Stimulated activated CD4-positive, alpha-beta T cell treated with anti-CD3 and anti-CD28 coated beads, Interleukin-12 subunit alpha, Interleukin-12 subunit beta, amount 100 ng/mL, for 48 hours (primary cell): ENCODE data around the gene NEBL.

Experiments
- DNase-seq, 3 donors: peaks; one replicate each; pipeline ENCODE4 v3.0.0-alpha.2; 2020; ENCODE audit warnings: low read depth in 2 of 3, low spot score in 1 of 3

The NEBL gene

DNA sequence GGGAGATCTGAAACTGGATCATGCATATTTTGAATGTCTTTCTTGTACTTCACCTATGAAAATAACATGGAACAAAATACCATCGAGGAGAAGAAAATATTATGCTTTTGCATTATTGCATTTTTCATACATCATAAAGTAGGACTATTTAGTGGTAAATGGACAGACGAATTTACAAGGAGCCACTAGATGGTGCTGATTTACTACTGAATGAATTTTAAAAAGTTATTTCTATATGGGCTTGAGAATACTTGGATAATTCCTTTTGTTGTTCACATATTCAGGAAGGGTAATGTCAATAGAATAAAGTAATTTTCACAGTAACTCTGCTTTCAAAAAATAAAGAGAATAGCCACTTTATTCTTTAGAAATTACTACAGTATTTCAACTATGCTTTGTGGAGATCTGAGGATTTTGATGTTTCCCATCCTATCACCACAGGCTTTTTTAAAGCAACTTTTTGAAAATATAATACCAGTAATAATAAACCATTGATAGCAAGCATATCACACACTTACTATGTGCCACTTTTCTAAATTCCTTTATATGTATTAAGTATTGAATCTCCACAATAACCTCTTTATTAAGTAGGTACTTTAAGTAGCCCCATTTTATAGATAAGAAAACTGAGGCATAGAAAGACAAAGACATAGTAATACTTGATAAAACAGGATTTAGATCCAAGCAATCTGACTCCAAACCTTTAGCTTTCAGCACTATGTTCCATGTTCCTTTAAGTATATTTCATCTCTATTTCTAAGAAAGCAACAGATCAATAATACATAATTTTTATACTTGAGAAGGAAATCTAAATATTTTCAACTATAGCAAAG lies 38.6 kb downstream of the NEBL start:
- DNase-seq: no peak

DNA sequence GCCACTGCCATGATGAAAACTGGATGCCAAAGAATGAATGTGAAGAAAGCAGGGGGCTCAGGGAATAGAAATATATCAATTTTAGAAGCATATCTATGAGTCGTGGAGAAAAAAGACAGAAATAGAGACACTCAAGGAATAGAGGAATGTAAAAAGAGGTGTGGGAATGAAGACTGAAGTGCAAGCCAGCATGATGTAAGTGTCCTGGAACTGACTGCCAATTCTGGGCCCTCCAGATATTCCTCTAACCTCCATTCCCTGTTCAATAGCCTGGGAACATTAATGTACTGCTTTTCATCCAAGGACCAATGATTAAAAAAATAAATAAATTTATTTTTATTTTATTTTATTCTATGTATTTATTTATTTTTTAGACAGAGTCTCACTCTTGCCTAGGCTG lies 40.6 kb downstream of the NEBL start:
- DNase-seq: no peak

DNA sequence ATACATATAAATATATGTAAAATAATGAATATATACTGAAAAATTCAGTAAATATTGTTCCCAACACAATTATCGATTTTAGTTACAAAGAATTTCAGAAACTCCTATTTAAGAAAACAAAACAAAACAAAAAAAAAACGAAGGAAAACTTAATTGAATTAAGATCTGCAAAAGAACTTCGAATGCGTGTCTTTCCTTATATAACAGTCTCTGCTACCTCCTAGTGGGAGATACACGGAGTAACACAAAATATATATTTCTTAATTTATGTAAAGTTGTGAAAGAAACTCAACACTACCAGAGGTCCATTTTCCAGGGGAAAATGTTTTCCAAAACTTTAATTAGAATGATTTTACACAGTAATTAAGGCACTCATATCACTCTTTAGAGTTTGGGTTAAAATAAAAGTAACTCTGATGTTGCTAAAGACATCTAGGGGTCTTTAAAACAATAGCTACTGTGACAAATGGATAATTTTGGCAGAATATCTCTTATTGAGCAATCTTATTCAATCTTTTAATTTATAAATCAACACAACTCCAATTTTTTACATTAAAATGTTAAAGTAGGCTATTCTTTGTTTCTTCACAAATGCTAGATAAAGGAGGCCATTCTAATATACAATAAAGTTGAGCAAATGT lies 41.6 kb downstream of the NEBL start:
- no peak for DNase-seq

DNA sequence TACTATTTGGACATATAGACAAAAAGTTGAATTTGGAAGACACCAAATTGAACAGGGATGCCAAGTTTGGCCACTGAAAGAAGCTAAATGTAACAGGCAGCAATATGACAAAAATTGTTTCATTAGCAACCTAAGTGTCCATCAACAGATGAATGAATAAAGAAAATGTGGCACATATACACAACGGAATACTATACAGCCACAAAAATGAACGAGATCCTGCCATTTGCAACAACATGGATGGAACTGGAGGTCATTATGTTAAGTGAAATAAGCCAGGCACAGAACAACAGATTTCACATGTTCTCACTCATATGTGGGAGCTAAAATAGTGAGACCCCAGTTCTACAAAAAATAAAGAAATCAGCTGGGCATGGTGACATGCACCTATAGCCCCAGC lies 43.8 kb downstream of the NEBL start:
- no peak for DNase-seq

DNA sequence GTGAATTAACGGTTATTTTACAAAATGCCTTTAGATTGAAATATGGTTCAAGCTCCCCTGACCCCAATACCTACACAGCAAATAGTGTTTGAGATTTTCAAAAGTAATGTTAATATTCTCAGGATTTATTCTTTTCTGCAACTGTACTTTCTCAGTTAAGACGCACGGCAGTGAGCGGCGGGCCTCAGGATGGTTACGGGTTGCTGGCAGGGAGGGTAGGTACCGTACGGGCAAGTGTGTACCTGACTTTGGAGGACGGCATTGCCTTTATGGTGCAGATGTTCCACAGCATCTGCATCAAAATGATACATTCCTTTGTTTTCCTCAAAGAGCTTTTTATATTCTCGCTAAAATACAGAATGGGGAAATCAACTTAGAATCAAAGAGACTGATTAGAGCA lies 44.8 kb downstream of the NEBL start:
- DNase-seq: no peak

DNA sequence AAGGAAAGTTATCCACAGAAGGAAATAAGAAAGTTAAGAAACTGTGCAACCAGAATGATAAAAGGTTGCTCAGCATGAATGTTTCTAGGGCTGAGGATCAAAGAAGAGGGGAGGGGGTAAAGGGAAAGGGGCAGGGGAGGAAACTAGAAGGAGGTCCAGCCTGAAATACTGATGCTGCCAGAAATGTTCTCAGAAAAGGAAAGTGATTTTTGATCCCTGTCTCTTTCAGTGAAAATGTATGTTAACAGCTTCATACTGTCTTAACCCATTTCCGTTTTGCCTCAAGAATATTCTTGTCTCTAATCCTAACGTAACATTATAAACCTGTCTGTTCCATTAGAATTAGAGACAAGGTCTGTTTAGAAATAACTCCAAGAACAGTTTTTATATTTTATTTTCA lies 49.6 kb downstream of the NEBL start:
- DNase-seq: no peak

DNA sequence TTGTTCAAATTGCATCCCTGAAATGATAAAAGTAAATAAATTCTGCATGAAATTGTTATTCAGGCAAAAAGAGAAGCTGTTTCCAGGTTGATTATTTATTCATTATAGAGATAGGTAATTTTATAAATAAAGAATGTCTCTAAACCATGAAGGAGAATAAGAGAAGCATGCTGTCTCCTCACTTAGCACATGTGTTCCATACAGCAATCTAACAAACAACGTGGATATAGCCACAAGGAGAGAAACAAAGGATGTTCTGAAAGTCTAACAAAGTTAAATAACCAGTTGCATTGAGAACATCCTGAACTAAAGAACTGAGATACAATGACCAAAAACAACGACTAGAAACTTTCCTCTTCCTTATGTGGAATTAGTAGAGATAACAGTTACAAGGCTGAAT lies 50.8 kb downstream of the NEBL start:
- DNase-seq: no peak

DNA sequence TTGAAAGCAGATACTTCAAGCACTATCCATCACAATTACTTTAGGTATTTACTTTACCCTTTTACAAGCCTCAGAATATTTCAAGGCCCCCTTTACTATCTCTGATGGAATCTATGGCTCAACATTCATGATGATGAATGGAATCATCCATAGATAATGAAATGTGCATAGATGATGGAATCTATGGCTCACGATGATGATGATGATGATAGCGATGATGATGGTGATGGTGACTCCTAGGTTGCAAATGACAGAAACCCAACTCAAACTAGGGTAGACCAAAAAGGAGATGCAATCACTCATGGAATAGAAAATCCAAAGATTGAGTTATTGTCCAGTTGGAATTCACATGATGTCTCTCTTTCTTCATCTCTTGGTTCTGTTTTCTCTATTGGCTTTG lies 55.7 kb downstream of the NEBL start:
- DNase-seq: no peak

DNA sequence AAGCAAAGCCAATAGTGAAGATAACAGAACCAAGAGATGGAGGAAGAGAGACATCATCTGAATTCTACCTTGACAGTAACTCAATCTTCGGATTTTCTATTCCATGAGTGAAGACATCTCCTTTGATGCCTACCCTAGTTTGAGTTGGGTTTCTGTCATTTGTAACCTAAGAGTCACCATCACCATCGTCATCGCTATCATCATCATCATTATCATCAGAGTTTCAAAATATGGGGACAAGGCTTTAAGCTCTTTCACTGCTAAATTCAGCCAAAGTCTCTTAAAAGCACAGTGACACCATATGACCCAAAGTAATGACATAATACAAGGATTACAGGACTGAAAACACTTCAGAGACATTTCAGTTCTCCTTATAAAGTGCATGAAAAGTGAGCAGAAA lies 57.2 kb downstream of the NEBL start:
- no peak for DNase-seq

DNA sequence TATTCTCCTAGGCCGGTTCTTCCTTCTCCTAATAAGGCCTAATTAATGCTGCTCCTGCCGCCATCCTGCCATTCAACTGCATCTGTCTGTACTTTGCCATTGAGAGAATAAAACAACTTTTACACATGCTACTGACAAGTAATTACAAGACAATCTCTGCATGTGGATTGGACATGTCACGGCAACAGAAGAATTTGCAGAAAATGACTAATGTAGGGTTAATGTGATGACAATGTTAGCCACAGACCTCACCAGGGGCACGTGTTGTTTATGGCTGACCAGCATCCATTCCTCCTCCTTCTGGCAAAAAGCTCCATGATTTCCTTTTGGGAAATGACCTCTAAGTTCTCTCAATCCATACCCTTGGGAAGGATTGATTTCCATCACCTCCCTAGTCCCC lies 58.0 kb downstream of the NEBL start:
- no peak for DNase-seq

DNA sequence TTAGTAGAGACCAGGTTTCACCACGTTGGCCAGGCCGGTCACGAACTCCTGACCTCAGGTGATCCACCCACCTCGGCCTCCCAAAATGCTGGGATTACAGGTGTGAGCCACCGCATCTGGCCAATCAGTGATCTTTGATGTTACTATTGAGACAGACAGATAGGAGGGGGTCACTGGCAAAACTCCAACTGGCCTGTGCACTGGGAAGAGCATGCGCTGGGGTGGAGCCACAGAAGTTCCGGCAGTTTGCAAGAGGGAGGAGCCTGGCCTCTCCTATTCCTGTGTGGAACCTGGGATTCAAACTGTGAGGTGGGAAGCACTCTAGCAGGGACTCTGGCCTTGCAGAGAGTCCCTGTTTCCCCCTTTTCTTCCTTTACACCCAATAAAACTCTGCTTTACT lies 60.7 kb downstream of the NEBL start:
- no peak for DNase-seq

DNA sequence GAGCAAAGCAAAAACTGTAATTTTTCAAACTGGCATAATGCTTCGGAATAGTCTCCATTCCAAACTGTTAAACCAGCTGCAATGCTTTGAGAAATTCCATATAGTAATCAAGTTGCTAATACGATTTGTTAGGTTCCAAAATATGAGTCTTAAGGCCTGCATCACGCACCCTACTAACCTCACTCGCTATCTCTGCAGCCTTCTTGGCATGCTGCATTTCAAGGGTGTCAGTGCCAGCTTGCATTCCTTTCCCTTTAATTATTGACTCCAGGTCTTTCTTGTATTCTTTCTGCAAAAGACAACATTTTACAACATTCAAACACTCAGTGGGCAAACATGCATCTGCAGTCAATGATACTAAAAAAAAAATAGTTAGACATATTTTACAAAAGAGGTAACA lies 61.8 kb downstream of the NEBL start:
- DNase-seq: no peak

DNA sequence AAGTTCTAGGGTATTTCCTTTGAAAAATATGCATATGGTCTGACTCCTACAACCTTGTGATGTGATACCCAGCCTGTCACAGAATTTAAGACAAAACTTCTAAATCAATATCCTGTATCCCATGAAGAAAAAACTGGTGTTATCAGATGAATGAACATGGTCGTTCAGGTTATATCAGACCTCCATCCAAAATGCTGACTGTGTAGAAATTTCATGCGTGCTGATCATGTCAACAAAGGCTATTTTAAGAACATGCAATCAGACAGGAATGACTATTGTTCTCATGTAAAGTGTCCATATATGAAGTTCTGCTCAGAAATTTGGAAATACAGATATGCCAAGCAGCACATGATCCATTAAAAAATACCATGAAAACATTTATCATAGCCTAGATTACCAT lies 62.3 kb downstream of the NEBL start:
- no peak for DNase-seq

DNA sequence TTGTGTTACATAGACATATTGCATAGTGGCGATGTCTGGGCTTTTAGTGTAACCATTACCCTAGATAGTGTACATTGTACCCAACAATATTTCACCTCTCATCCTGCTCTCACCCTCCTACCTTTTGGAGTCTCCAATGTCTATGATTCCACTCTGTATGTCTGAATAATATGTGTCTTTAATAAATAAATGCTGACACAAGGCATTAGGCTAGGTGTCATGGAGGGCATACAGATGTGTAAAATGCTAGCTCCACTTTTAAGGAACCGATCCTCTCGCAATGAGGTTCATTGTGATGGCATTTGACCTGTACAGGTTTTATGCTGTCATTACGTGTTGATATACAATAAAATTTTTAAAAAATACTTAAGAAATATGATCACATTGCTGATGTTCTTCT lies 74.3 kb downstream of the NEBL start:
- no peak for DNase-seq

DNA sequence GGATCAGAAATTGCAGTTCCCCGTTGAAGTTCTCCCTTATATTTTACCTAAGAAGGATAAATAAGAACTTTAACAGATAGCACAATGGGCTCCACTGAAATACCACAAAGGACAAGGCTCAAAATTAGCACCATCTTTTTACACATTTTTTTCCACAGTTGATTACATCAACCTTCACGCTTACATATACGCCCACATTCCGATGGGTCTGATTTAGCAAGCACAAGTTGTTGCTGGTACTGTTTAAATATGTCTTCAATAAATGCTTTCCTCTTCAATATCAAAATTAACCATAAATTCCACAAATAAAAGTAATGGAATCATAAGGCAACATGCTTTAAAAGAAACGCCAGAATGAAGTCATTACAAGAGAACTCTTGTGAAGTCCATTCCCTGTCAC lies 79.5 kb downstream of the NEBL start:
- no peak for DNase-seq

DNA sequence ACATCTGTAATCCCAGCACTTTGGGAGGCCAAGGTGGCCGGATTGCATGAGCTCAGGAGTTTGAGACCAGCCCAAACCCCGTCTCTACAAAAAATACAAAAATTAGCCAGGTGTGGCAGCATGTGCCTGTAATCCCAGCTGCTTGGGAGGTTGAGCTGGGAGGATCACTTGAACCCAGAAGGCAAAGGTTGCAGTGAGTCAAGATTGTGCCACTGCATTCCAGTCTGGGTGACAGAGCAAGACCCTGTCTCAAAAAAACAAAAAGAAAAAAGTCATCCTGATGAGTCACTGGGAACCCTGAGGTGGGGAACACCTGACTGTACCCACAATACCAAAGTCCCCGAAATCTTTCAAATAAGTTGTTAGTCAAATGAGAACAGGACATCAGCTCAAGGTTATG lies 80.0 kb downstream of the NEBL start:
- no peak for DNase-seq

DNA sequence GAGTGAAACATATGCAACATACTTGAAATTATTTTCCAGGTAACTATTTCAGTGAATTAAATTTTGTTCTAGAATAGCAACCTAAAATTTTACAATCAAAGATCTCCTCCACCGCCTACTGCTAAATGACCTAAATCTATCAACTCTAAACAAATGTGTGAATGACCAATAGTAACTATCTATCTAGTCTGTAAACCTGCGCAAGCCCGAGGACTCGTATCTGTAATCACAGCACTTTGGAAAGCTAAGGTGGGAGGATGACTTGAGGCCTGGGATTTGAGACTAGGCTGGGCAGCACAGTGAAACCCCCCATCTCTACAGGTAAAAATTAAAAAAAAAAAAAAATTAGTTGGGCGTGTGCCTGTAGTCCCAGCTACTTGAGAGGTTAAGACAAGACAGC lies 83.0 kb downstream of the NEBL start:
- DNase-seq: no peak

DNA sequence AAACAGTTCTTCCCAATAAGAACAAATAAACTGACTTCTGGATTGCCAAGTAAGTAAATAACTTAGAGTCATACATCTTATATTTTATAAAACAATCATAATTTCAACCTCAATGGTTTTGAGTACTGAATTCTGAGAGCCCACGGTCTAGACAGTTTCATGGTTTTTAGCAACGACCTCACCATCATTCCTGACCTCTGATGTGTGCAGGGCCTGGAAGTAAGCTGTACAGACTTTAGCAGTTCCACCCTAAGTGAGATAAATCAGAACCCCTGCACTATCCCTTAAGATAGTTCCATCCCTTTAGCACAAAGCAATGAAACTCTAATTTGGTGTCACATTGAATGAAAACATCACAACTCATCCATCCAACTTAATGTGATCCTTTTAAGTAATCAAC lies 86.0 kb downstream of the NEBL start:
- DNase-seq: no peak

DNA sequence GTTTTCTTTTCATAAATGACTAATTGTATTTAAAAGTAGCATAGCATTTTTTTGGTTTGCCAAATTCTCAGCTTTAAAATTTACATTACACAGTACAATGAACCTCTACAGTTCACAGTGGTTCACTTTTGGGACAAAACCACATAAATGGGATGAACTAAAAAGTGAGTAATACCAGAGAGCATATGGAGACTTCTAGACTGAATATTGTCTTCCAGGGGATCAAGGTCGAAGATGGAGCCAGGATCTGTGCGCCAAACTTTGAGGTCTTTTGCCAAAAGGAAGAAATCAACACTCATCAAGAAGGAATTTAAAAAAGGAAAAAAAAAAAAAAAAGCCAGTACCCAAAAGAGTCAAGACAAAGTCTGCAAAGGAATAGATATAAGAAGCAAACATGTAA lies 87.5 kb downstream of the NEBL start:
- no peak for DNase-seq

DNA sequence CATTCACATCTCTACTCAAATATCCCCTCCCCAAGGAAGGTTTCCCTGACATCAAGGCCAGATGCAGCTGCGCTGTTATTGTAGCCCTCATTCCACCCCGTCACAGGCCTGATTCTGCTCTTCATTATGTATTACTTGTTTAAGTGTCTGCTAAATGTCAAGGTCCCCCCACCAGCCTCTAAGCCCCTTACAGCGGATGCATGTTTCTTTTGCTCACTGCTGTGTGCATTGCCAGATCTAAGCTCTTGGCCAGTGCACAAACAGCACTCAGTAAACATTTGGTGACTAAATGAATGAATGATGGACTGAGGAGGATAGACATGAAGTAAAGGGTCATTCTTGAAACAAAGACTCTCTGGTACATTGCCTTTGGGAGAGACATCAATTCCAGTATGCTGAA lies 90.6 kb downstream of the NEBL start:
- no peak for DNase-seq

DNA sequence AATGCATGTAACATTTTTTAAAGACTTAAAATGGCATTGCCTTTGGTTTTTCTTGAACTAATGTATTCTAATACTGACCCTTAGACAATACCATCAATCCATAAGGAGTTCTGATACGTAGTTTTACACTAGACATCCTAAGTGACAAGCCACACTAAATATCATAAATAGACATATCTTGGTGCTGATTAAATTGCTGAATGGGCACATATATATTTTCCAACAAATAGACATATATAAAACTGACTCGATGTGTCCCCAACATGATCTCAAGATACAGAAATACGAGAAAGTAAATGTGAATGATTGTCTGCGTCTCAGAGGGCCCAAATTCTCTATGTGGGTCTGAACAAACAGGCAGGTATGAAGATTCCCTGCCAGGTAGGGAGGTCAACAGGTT lies 99.8 kb downstream of the NEBL start:
- DNase-seq: no peak

DNA sequence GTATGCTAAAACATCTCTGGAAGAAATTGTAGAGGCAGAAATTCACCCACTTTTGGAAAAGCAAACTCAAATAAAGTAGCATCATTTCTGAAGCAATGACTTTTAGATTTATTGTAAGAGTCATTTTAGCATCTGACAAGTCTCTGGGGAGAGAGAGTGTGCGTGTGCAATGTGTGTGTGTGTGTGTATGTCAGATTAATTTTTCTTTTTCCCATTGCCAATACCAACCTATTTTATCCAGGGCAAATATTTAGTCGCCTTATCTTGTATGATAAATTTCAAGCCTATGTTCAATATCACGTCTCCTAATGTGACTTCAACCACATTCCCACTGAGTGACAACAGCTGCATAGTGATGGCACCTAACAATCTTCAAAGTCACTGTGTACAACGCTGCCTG lies 101.7 kb downstream of the NEBL start:
- DNase-seq: no peak

DNA sequence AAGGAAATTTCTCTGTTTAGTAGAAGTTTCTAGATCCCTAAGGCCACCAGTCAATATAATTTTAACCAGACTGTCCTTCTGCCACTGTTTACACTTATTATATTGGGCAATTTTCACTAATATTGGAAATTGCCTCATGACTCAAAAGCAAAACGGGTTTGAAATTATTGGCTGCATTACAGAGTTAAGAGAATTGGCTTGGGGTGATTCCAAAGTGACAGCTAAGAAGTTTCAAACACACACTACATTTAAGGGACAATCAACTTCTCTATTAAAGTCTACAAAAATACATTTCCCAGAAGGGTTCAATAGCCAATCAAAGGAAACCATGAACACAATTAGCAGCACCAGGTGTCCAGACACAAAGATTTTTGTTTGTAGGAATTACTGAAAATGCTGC lies 111.9 kb downstream of the NEBL start:
- no peak for DNase-seq
